ENCODE data around the gene TAPBPL. TPM values are rescaled to one million over a fixed set of nuclear protein-coding genes. Genes with fewer than 3 reads are reported as not detected.
A peak's percentile ranks its signal among the peaks of the same experiment; 100 is the strongest.
"Not testable (repeated sequence)": the region's sequence is repeated elsewhere in the genome, so short reads cannot be mapped to it uniquely, and the experiment has no call there.

The TAPBPL gene
- total and polyA plus RNA-seq, 2 of the 4 experiments (the other 2 are of a cell fraction), result 3.4 to 12.1 TPM

DNA sequence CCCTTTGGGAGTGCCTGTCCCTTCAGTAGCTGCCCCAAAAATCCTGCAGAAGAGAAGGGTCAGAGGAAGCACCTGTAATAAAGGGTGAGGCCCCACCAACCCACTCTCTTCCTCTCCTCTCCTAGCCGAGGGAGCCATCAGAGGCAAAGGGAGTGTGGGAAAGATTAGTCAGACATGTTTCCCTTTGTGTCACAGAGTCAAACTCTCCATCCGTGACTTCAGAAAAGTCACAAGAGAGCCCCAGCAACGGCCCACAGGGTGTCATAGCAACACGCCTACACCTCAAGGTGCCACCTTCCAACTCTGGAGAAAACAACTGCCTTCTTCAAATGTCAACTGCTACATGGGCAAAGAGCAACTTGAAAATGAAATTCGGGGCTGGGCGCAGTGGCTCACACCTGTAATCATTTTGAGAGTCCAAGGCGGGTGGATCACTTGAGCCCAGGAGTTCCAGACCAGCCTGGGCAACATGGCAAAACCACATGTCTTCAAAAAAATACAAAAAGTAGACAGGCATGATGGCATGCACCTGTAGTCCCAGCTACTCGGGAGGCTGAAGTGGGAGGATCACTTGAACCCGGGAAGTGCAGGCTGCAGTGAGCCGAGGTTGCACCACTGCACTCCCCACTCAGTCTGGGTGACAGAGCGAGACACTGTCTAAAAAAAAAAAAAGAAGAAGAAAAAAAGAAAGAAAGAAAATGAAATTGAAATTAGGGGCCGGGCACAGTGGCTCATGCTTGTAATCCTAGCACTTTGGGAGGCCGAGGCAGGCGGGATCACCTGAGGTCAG, 24.8 kb upstream of the TAPBPL start:
- no peak overlapping the region for H3K9ac ChIP-seq (ENCODE audit: low read depth, low read length)
- WGBS, 2 experiments (ENCODE audit: extremely low coverage in 2 of 2, insufficient read length in 1 of 2), result 95% methylated on average over 6 of the region's 14 CpGs; no CpG with 5 or more reads in 1 of the 2 experiments
- no peak overlapping the region for H3K18ac ChIP-seq (ENCODE audit: low read depth, low read length)
- peaks cover 12% of the 10 kb centered on the region for H3K9me1 ChIP-seq (ENCODE audit: insufficient read depth, low read length)
- TF ChIP-seq MAZ (IDR thresholded peaks at IDR 0.05; ENCODE audit: borderline replicate concordance, low read depth, low read length) (no peak), RCOR1 (IDR thresholded peaks at IDR 0.05; ENCODE audit: insufficient replicate concordance, low read length) (no peak), NFE2L2 (IDR thresholded peaks at IDR 0.05; ENCODE audit: low read depth, low read length) (no peak), POLR2A (IDR thresholded peaks at IDR 0.05; ENCODE audit: low read depth, low read length) (no peak)
- no peak overlapping the region for H2BK5ac ChIP-seq (ENCODE audit: low read depth, low read length, poor library complexity, severe bottlenecking)
- ChIA-PET POLR2A (ENCODE audit: unreplicated experiment) (no interaction called here), CTCF (no interaction called here)
- H3K79me1 ChIP-seq (ENCODE audit: low read depth in 1 of 2, low read length in 2 of 2), result 0 out of 4 replicates have a peak, but pooled peaks cover 0 to 3% of the 10 kb centered on the region in 2 experiments
- no peak overlapping the region for H3K4me2 ChIP-seq (ENCODE audit: low read depth, low read length)
- H3K4me1 ChIP-seq (ENCODE audit: control insufficient read depth, insufficient read depth, low read length), result peaks cover 10% of the 10 kb centered on the region
- H2AK5ac ChIP-seq (ENCODE audit: low read depth, low read length), result no peak overlapping the region
- H2BK20ac ChIP-seq (ENCODE audit: low read depth, low read length), result no peak overlapping the region
- no peak overlapping the region for H2AFZ ChIP-seq (replicated peaks; ENCODE audit: low read length, poor library complexity)
- in situ Hi-C loops (cut with MboI; ENCODE audit: low sequenced_read_pairs) (no loop called here), intact Hi-C loops (cut with micrococcal nuclease) (no loop called here), dilution Hi-C loops (cut with HindIII; ENCODE audit: low sequenced_read_pairs, unreplicated experiment) (no loop called here)
- no peak overlapping the region for H3K23ac ChIP-seq (ENCODE audit: low read depth, low read length)
- no peak overlapping the region for H2BK120ac ChIP-seq (ENCODE audit: low read depth, low read length)
- no peaks in the 10 kb centered on the region for H3K27me3 ChIP-seq (ENCODE audit: control insufficient read depth, insufficient read depth, low read length)
- no TSS peak for BruUV-seq (replicated peaks)
- H4K5ac ChIP-seq (ENCODE audit: low read depth, low read length), result no peak overlapping the region
- no peak overlapping the region; the same call in 2 of the 3 replicates for H2BK15ac ChIP-seq (ENCODE audit: low read depth, low read length)
- H3K56ac ChIP-seq (ENCODE audit: extremely low read depth, insufficient read depth, low read length), result no peak overlapping the region
- no peak overlapping the region for H3K4ac ChIP-seq (ENCODE audit: low read depth, low read length)
- no peaks in the 10 kb centered on the region for H3K36me3 ChIP-seq (ENCODE audit: control insufficient read depth, insufficient read depth, low read length)
- H3K27ac ChIP-seq (ENCODE audit: insufficient read depth, low read length), result no peak overlapping the region
- H3K9me3 ChIP-seq (ENCODE audit: control insufficient read depth, insufficient read depth, low read length), result no peaks in the 10 kb centered on the region
- H3K14ac ChIP-seq (replicated peaks; ENCODE audit: low read depth, low read length), result no peak overlapping the region
- H4K20me1 ChIP-seq (ENCODE audit: insufficient read depth, low read length), result no peaks in the 10 kb centered on the region
- DNase-seq (no peak), ATAC-seq (ENCODE audit: low read depth) (no peak)
- H4K8ac ChIP-seq (ENCODE audit: low read depth in 2 of 2, low read length in 2 of 2), result no peak overlapping the region
- no peak overlapping the region for H4K91ac ChIP-seq (ENCODE audit: insufficient read depth, low read depth, low read length)
- peak overlapping the region; percentile 59 for H2AK9ac ChIP-seq (replicated peaks; ENCODE audit: low read depth, low read length, poor library complexity)
- no peak overlapping the region for H3K4me3 ChIP-seq (ENCODE audit: insufficient read depth, low read depth, low read length)

DNA sequence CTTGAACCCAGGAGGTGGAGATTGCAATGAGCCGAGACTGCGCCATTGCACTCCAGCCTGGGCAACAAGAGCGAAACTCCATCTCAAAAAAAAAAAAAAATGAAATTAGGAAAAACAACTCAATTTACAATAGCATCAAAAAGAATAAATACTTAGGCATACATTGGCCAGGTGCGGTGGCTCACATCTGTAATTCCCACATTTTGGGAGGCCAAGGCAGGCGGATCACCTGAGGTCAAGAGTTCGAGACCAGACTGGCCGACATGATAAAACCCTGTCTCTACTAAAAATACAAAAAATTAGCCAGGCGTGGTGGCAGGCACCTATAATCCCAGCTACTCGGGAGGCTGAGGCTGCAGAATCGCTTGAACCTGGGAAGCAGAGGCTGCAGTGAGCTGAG, 24.0 kb upstream of the TAPBPL start:
- H3K18ac ChIP-seq (ENCODE audit: low read depth, low read length); H2BK15ac ChIP-seq (ENCODE audit: low read depth, low read length); H2AK5ac ChIP-seq (ENCODE audit: low read depth, low read length); POLR2A ChIA-PET (ENCODE audit: unreplicated experiment); H2BK20ac ChIP-seq (ENCODE audit: low read depth, low read length); H4K20me1 ChIP-seq (ENCODE audit: insufficient read depth, low read length); H4K5ac ChIP-seq (ENCODE audit: low read depth, low read length); H3K4me1 ChIP-seq (ENCODE audit: control insufficient read depth, insufficient read depth, low read length); H3K4ac ChIP-seq (ENCODE audit: low read depth, low read length); dilution Hi-C loops (cut with HindIII; ENCODE audit: low sequenced_read_pairs, unreplicated experiment); H2BK5ac ChIP-seq (ENCODE audit: low read depth, low read length, poor library complexity, severe bottlenecking); H3K4me3 ChIP-seq (ENCODE audit: insufficient read depth, low read depth, low read length); ATAC-seq (ENCODE audit: low read depth); H2AK9ac ChIP-seq (replicated peaks; ENCODE audit: low read depth, low read length, poor library complexity); H3K4me2 ChIP-seq (ENCODE audit: low read depth, low read length); DNase-seq; H4K91ac ChIP-seq (ENCODE audit: insufficient read depth, low read depth, low read length); H3K79me1 ChIP-seq (ENCODE audit: low read depth in 1 of 2, low read length in 2 of 2); H3K14ac ChIP-seq (replicated peaks; ENCODE audit: low read depth, low read length); H3K9me3 ChIP-seq (ENCODE audit: control insufficient read depth, insufficient read depth, low read length); H2BK120ac ChIP-seq (ENCODE audit: low read depth, low read length); H3K23ac ChIP-seq (ENCODE audit: low read depth, low read length); H3K36me3 ChIP-seq (ENCODE audit: control insufficient read depth, insufficient read depth, low read length); intact Hi-C loops (cut with micrococcal nuclease); BruUV-seq (replicated peaks); H2AFZ ChIP-seq (replicated peaks; ENCODE audit: low read length, poor library complexity); CTCF ChIA-PET; in situ Hi-C loops (cut with MboI; ENCODE audit: low sequenced_read_pairs); H3K27ac ChIP-seq (ENCODE audit: insufficient read depth, low read length); H3K9ac ChIP-seq (ENCODE audit: low read depth, low read length); H3K27me3 ChIP-seq (ENCODE audit: control insufficient read depth, insufficient read depth, low read length); H4K8ac ChIP-seq (ENCODE audit: low read depth in 2 of 2, low read length in 2 of 2); H3K56ac ChIP-seq (ENCODE audit: extremely low read depth, insufficient read depth, low read length): not testable (repeated sequence)
- H3K9me1 ChIP-seq (ENCODE audit: insufficient read depth, low read length), result peaks cover 12% of the 10 kb centered on the region
- 90% methylated on average over 2 of the region's 10 CpGs; no CpG with 5 or more reads in 1 of the 2 experiments for WGBS, 2 experiments (ENCODE audit: extremely low coverage in 2 of 2, insufficient read length in 1 of 2)
